A673 (cell line): Measurements from ENCODE around the gene RIMS3. TPM values are rescaled to one million over a fixed set of nuclear protein-coding genes. Genes with fewer than 3 reads are reported as not detected.

ENCODE experiments used
- BruUV-seq: library from RNA; stranded (reverse); fragments of 400-500 nt; replicated peaks from 2 replicates; lab custom pipeline; 2021; lab: Mats Ljungman, UMichigan
- CTCF ChIA-PET: fragments of 300-600 bp; sonication (Branson Sonifier 250); formaldehyde crosslinking; loops from one replicate; lab custom pipeline; 2022; ENCODE audit warnings: antibody characterized with exemption; lab: Charles Lee
- POLR2A ChIA-PET: fragments of 300-600 bp; sonication (Branson Sonifier 250); formaldehyde crosslinking; loops from one replicate; lab custom pipeline; 2022; ENCODE audit warnings: antibody characterized with exemption; ENCODE audit not compliant: low non-redundant PET; lab: Charles Lee
- DNase-seq: peaks from one replicate; pipeline ENCODE4 v3.0.0-alpha.2; 2015; ENCODE audit warnings: low spot score
- H3K27ac ChIP-seq: fragments of 200-600 bp; sonication (generic); 2 replicates; pipeline ENCODE4 v1.5.1; 2016; ENCODE audit warnings: mixed run types, low read depth, mild to moderate bottlenecking, mixed read lengths, antibody characterized with exemption, low read length; ENCODE audit not compliant: poor library complexity, severe bottlenecking
- H3K27me3 ChIP-seq: fragments of 200-600 bp; sonication (generic); replicated peaks from 2 replicates; pipeline ENCODE4 v1.6.1; 2017; ENCODE audit warnings: mixed run types, low read depth, mild to moderate bottlenecking, mixed read lengths, antibody characterized with exemption, low read length; ENCODE audit not compliant: insufficient read depth, poor library complexity
- H3K36me3 ChIP-seq: fragments of 200-600 bp; sonication (generic); 2 replicates; pipeline ENCODE4 v1.6.1; 2016; ENCODE audit warnings: mixed run types, mild to moderate bottlenecking, mixed read lengths, antibody characterized with exemption, low read length; ENCODE audit not compliant: insufficient read depth, poor library complexity, severe bottlenecking
- H3K4me1 ChIP-seq: fragments of 200-600 bp; sonication (generic); 2 replicates; pipeline ENCODE4 v1.6.1; 2017; ENCODE audit warnings: mixed run types, mild to moderate bottlenecking, mixed read lengths, antibody characterized with exemption, low read length; ENCODE audit not compliant: insufficient read depth, poor library complexity, severe bottlenecking
- H3K4me3 ChIP-seq: fragments of 200-600 bp; sonication (generic); 2 replicates; pipeline ENCODE4 v1.5.1; 2016; ENCODE audit warnings: low read depth, mixed run types, mild to moderate bottlenecking, mixed read lengths, low read length; ENCODE audit not compliant: poor library complexity, severe bottlenecking
- H3K9me3 ChIP-seq: fragments of 200-600 bp; sonication (generic); 2 replicates; pipeline ENCODE4 v1.6.1; 2016; ENCODE audit warnings: mixed run types, low read depth, mild to moderate bottlenecking, mixed read lengths, antibody characterized with exemption, low read length; ENCODE audit not compliant: poor library complexity, severe bottlenecking
- EZH2 ChIP-seq: fragments of 200-600 bp; sonication (generic); IDR thresholded peaks from 2 replicates; pipeline ENCODE4 v1.6.1; 2017; ENCODE audit warnings: borderline replicate concordance, low read depth, mild to moderate bottlenecking, mixed read lengths, antibody characterized with exemption, low read length; ENCODE audit not compliant: poor library complexity, severe bottlenecking
- intact Hi-C: fragments of 100-400 bp; cut with micrococcal nuclease; formaldehyde crosslinking; loops from one replicate; pipeline ENCODE4 v1.10.0; 2022; ENCODE audit not compliant: unreplicated experiment
- total RNA-seq: library from RNA; stranded (reverse); gene quantifications from 2 replicates; pipeline ENCODE4 v1.2.3, GENCODE V29; 2021
- TF ChIP-seq, protein P1 (sequence below): fragments of 300-800, 200-600 bp; sonication (generic); conservative IDR thresholded peaks from 2 replicates; pipeline ENCODE4 v1.5.1; 2017; ENCODE audit warnings: low read depth, mild to moderate bottlenecking, antibody characterized with exemption, low read length, moderate library complexity, mixed read lengths

RIMS3 gene
- total RNA-seq, 1 experiment from 2014 or later = 9.9 TPM

- POLR2A ChIA-PET = no interaction called here
- Histone ChIP-seq H3K4me1 (no peaks in the 10 kb centered on the region), H3K9me3 (no peaks in the 10 kb centered on the region), H3K27me3 (no peaks in the 10 kb centered on the region), H3K27ac (no peak overlapping the region), H3K36me3 (no peaks in the 10 kb centered on the region), H3K4me3 (no peak overlapping the region)
- no peak for TF ChIP-seq EZH2
- TF ChIP-seq, protein P1, sequence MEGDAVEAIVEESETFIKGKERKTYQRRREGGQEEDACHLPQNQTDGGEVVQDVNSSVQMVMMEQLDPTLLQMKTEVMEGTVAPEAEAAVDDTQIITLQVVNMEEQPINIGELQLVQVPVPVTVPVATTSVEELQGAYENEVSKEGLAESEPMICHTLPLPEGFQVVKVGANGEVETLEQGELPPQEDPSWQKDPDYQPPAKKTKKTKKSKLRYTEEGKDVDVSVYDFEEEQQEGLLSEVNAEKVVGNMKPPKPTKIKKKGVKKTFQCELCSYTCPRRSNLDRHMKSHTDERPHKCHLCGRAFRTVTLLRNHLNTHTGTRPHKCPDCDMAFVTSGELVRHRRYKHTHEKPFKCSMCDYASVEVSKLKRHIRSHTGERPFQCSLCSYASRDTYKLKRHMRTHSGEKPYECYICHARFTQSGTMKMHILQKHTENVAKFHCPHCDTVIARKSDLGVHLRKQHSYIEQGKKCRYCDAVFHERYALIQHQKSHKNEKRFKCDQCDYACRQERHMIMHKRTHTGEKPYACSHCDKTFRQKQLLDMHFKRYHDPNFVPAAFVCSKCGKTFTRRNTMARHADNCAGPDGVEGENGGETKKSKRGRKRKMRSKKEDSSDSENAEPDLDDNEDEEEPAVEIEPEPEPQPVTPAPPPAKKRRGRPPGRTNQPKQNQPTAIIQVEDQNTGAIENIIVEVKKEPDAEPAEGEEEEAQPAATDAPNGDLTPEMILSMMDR = no peak
- CTCF ChIA-PET = no interaction called here
- BruUV-seq = no TSS peak
- intact Hi-C loops = no loop called here
- DNase-seq = no peak
These were observed 37.2 kb downstream of the RIMS3 start for GRCh38 chr1:40627987-40628902.

DNA sequence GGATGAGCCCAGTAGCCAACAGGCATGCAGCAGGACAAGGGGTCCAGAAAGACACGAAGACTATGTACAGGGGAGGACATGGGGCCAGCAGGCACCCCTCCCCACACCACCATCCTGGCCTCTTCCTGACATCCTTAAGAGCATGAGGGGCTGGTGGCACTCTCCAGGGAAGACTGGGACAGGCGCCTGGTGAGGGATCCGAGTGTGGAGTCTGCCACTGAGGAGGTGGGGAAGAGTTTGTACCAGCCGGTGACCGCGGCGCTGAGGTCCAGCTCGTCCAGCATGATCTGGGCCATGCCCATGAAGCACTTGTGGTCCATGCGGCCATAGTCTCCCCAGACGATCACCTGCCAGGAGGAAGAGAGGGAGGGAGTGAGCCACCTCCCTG is 39.1 kb downstream of the RIMS3 start:
- Histone ChIP-seq H3K4me1 (no peaks in the 10 kb centered on the region), H3K4me3 (no peak overlapping the region), H3K27ac (no peak overlapping the region), H3K36me3 (no peaks in the 10 kb centered on the region), H3K9me3 (no peaks in the 10 kb centered on the region), H3K27me3 (no peaks in the 10 kb centered on the region)
- TF ChIP-seq, protein P1 = no peak
- TF ChIP-seq EZH2 = no peak
- ChIA-PET CTCF (no interaction called here), POLR2A (no interaction called here)
- intact Hi-C loops = no loop called here
- no TSS peak for BruUV-seq
- no peak for DNase-seq

DNA sequence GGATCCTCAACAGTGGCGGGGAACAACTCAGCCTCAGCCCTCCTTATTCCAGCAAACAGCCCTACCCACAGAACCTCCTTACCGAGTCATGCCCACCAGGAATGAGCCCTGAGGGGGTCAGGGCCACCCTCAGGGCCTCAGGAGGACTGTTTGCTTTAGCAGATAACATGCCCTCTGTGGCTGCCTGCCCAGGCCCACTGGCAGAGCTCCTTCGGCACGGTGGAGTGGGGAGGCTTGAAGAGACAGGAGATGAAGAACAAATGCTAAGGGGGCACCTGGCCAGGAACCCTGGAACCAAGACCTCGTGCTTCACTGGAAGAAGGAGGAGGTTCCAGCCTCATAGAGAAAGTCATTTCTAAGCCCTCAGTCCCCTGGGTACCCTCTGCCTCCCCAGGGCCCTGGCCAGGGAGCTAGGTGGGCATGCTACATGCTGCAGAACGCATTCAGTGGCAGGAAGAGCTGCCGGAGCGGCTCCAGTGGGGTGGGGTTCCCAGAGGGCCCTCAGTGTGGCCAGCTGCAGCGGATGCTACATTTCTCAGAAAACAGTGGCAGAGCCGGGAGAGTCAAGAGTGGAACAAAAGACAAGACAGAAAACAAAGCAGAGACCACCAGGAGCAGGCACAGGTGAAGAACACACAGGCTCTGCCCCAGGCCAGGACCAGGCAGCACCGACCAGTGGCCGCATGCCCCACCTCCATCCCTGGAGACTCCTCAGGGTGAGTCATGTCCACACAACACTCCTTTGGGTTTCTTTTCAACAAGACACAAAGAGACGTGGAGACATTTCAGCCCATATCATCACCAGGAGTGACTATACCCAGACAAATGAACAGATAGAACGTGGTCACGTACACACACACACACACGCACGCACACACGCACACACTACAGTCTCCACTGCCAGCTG is 39.8 kb downstream of the RIMS3 start:
- Histone ChIP-seq H3K9me3 (no peaks in the 10 kb centered on the region), H3K27ac (no peak overlapping the region), H3K4me3 (no peak overlapping the region), H3K27me3 (no peaks in the 10 kb centered on the region), H3K4me1 (no peaks in the 10 kb centered on the region), H3K36me3 (no peaks in the 10 kb centered on the region)
- ChIA-PET POLR2A (no interaction called here), CTCF (interaction anchor here (0.6 kb wide), 1 partner anchor 34 kb away, joined by 3 read pairs; no protein-coding TSS in a partner anchor)
- intact Hi-C loops = no loop called here
- TF ChIP-seq, protein P1 = no peak
- BruUV-seq = no TSS peak
- DNase-seq = no peak
